Measurements from ENCODE around the gene MYEOV. TPM values are rescaled to one million over a fixed set of nuclear protein-coding genes. Genes with fewer than 3 reads are reported as not detected.
A peak's percentile ranks its signal among the peaks of the same experiment; 100 is the strongest.

Gene MYEOV
- polyA plus RNA-seq (ENCODE audit: insufficient read length in 10 of 10): 1 to 10 TPM in 1 of 10 donors, under 1 TPM in 9; 0.29 to 1.2 (median 0.62) TPM
- long read RNA-seq, donor 1: 0 reads
- long read RNA-seq, donor 2: 0 reads
- long read RNA-seq, donor 3: 0 reads
- long read RNA-seq, donor 4: 0 reads
- long read RNA-seq, donor 5: 0 reads
- long read RNA-seq, donor 6: 0 reads
- long read RNA-seq, donor 7: 0 reads
- long read RNA-seq, donor 8: 0 reads
- long read RNA-seq, donor 9: 0 reads

DNA sequence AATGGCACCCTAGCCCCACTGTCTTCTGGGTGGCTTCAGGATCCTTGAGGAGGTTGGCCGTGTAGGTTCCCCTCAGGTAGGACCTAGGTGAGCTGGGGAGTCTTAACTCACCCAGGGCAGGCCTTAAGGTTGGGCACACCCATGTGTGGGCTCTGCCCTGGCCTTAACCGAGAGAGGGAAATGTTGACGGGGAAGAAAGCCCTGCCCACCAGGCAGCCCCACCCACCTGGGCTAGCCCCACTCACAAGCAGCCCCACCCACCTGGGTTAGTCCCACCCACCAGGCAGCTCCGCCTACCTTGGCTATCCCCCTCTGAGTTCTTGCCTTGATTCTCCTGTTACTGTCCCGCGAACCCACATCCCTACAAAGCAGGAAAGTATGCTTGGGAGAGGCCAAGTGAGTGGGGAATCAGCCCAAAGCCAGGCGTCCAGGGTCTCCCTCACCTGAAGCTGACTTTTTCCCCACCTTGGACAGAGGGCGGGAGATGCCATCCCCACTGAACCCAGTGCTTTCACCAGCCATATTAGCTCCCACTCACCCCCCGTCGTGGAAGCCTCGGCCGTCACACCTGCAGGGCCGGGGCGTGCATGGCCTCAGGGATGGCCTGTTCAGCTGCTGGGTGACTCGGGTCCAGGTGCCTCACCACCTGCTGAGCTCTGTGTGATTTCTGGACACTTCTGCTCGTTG lies at the start of gene MYEOV:
Gene MYEOV (plus strand): TSS at position 337 of the 687 bp plus-strand sequence. CDS start 1,200 bp downstream, outside the sequence.
- DNase-seq: no peak

- DNase-seq: no peak
Measured at GRCh38 chr11:69244266-69244665, 49.7 kb upstream of the MYEOV start.

DNA sequence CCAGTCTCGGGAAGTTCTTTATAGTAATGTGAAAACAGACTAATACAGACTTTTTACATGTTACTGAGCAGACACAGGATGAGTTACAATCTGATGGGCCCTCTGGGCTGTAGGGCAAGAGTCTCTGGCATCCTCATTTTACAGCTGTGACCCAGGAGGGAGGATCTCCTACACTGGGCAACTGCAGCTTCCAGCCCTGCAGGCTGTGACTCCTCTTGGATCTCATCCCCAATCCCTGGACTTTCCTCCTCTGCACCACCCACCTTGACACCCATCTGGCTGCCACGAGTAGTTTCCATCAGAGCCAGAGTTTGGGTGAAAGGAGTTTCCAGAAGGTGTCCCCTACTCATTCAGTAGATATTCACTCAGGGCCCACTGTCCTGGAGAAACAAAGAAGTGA lies 48.9 kb upstream of the MYEOV start:
- no peak for DNase-seq

DNA sequence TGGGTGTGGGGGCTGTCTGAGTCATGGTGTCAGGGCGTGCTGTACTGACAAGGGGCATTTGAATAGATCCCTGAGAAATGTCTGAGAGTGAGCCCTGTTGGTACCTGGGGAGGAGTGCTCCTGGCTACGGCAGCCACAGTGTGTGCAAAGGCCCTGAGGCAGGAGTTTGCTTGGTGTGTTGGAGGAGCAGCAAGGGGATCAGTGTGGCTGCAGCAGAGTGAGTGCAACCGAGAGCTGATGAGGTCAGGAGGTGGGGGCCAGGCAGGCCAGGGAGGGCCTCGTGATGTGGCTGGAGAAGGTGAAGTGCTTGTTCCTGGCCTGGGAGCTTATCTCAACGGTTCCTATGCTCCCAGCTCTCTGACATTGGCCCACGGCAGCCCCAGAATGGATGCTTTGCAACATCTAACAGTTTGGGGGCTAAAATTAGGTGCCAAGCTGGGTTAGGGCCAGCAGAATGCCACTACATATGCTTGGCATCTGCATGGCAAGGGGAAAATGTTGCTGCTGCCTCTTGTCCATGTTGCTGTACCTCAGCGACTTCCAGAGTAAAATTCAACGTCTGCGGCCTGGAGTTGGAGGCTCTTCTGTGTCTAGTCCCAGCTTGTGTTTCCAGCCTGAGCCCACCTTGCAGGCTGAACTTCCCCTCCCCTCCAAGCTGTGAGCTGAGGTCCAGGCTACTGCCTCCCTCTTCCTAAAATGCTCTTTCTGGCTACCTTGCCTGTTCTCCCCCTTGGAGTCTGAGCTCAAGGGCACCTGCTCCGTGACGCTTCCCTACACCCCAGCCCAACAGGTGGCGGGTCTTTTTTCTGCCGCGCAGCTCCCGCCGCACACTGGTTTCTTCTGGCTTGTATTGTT lies 48.2 kb upstream of the MYEOV start:
- no peak for DNase-seq

DNA sequence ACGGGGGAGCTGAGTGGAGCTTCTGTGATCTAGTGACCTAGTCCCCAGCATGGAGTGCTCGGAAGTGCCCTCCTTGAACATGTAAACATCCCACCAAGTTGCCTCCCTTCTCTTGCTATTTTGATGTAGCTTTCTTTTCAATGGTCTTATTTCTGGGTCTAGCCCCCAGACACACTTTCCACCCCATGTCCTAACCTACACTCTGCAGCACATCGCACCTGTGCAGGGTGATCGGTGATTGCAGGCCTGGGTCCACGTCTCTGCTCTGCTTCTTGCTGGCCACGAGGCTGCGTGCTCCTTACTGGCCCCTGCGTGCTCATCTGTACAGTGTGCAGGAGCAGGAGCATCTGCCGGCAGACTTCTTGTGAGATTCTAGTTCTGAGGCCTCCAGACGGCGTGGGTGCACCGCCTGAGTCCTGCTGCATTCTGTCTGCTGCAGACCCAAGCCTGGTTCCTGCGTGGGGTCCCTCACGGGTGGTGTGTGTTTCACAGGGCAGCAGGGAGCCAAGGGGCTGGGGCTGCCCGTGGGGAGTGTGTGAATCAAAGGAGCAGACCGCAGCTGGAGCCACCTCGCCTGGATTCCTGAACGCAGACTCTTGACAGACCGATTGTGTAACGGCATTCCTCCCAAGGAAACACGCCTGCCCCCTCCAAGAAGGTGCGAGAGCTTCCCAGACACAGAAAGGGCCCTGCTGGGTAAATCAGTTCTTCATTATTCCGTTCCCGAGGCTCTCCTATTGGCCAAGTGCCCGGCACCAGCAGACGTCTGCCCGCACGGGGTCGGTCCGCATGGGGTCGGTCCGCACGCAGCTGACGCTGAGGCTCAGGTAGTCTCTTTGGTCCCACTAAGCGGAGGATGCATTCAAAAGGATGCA lies 44.4 kb upstream of the MYEOV start:
- DNase-seq: peak in 2 of 3 donors; percentile 13 to 53

GRCh38 chr11:69250186-69251056 lies 43.5 kb upstream of the MYEOV start:
- no peak for DNase-seq

DNA sequence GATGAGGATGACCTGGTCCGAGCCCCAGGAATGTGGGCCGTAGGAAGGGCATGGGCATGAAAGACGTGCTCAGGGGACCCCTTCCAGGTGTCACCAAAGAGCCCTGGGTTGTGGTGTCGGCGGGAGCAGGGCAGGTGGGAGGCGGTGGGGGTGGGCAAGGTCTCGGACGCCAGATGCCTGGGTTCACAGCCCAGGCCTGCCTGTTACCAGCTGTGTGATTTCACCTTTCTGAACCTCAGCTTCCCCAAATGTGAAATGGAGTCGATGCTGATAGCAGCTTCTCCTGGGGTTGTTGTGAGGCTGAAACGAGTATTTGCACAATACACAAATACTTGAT lies 42.9 kb upstream of the MYEOV start:
- no peak for DNase-seq

GRCh38 chr11:69251639-69252489 lies 42.1 kb upstream of the MYEOV start:
- no peak for DNase-seq

DNA sequence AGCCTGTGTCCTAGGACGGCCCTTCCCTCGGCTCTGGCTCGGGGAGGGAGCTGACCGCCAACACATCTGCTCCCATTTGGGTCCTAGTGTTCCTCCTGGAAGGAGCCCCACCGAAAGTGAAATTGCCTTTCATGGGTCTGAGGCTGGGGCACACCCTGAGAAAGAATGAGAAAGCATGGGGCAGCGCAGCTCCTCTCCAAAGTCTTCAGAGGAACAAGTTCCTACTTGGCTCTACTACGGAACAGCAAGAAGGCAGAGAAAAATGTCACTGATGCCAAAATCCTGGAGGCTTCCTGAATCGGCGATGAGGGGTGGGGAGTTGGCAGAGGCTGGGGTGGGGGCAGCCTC lies 41.5 kb upstream of the MYEOV start:
- no peak for DNase-seq

DNA sequence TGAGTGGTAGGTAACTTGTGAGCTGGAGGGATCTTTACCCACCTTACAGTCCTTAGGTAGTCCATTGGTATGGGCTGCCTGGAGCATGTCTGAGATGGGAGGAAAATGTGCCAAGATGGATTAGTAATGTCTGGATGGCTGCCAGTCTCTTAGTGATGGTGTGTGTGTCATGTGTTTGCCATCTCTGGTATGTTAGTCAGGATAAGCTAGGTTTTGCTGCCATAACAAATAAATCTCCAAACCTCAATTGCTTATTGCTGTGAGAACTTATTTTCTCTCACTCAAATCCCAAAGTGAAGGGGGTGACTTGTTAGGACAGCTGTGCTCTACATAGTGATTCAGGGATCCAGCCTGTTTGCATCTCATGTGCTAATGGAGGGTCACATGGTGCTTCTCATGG lies 40.9 kb upstream of the MYEOV start:
- peak in 1 of 3 donors; percentile 32 for DNase-seq

GRCh38 chr11:69257134-69257533 lies 36.8 kb upstream of the MYEOV start:
- DNase-seq: no peak

- DNase-seq: no peak
Measured at GRCh38 chr11:69257838-69258658, 35.9 kb upstream of the MYEOV start.

DNA sequence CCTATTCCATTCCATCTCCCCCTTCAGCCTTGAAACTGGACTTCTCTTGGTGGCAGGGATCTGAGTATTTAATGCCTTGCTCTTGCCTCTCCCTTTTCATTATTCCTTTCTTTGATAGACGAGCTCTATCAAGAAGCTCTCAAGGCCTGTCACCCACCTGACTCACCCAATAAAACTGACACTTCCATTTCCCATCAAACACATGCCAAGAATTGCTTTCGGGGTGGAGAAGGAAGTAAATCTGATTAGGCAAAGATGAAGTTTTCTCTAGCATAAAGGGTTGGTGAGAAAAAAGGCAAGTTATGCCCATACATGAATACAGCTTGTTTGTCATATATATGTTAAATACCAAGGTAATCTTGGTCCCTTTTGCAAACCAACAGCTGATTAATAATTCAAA lies 34.9 kb upstream of the MYEOV start:
- DNase-seq: no peak

GRCh38 chr11:69260622-69261021 lies 33.3 kb upstream of the MYEOV start:
- DNase-seq: no peak

DNA sequence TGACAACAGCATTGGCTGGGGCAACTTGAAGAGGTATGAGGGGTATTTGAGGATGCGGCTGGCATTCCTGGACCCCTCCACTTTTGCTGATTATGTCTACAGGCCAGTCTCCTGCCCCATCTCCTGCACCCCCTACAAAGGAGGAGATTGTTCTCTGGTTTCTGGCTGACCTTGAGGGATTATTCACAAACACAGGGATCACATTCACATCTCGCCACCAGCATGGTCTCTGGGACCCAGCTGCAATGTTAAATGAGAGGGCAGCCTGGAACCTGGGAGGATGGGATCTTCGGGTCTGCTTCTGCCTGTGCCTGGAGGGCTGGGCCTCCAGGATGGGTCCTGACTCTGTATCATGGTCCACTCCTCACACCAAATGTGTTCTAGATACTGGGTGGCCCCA lies 32.8 kb upstream of the MYEOV start:
- no peak for DNase-seq

DNA sequence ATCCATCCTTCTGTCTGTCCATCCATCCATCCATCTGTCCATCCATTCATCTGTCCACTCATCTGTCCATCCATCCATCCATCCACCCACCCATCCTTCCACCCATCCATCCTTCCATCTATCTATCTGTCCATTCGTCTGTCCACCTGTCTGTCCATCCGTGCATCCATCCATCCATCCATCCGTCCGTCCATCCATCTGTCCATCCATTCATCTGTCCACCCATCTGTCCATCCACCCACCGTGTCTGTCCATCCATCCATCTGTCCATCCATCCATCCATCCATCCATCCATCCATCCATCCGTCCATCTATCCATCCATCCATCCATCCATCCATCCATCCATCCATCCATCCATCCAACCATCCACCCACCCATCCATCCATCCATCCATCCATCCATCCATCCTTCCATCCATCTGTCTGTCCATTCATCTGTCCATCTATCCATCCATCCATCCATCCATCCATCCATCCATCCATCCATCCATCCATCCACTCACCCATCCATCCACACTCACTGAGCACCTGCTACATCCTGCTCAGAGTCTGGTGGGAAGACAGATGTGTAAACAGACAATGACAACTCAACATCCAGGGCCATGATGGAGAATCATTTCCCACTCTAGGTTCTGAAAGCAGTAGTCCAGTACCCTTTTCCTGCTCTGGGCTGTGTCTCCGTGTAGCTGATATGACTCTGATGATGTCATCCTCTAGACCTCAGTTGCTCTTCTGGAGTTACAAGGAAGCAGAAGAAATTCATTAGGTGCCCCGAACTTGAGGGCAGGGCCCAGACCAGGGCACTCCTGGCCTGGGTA lies 30.8 kb upstream of the MYEOV start:
- no peak for DNase-seq

DNA sequence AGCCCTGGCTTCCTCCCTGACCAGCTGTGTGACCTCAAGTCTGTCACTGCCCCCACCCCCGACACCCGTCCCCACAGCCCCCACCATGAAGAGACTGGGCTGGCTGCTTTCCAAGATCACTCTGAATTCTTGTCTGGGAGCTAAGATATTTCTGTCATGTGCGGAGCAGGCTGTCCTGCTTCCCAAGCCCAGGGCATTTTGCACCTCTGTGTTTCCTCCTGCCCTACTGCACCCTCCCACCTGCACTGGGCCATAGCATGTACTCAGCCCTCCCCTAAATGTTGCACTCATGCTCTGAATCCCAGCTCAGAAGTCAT lies 30.3 kb upstream of the MYEOV start:
- DNase-seq: no peak

DNA sequence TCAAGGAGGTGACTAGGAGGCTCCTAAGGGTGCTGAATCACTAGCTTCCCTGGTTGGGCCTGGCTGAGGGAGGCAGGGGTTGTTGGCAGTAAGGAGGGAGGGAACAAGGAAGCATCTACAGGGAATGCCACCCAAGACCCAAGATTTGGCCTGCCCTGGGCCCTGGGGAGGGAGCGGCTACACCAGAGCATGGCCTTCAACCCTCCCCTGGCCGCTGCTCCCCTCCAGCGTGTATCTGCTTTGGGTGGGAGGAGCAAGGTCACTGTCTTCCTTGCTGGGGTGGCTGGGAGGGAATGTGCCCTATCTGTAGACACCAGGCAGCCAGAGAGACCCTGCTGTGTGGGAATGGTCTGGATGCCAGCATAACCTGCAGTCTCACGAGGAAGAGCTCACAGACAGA lies 29.5 kb upstream of the MYEOV start:
- no peak for DNase-seq

Data from muscle of back (tissue), 13 donors.